ENCODE data around the gene PCDHGA9.
"Not testable (repeated sequence)": the region's sequence is repeated elsewhere in the genome, so short reads cannot be mapped to it uniquely, and the experiment has no call there.

The PCDHGA9 gene

DNA sequence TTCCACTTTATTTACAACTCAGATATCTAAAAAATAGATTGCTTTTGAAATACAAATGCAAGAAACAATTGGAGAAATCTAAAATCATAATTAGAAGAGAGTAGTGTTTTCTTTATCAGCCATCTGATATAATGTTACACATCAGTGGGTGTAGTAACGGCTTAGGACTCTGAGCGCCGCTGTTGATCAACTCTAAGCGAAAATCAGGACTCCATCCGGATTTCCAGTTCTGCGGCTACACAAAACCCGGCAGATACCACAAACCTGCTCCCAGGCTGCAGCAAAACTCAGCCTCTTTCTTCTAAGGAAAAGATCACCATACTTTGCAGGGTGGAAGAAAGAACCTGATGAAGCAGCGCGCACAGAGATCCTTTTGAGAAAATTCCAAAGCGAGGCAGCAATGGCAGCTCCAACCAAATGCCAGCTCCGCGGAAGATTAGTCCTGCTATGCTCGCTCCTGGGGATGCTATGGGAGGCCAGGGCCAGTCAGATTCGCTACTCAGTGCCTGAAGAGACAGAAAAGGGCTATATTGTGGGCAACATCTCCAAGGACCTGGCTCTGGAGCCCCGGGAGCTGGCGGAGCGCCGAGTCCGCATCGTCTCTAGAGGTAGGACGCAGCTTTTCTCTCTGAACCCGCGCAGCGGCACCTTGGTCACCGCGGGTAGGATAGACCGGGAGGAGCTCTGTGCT is at the start of gene PCDHGA9:
Gene PCDHGA9, plus strand, starts transcription at position 226 of the 691 bp plus-strand sequence. Its CDS starts 175 bp downstream, at position 401.
- DNase-seq (ENCODE audit: low read depth in 2 of 2), result no peak

DNA sequence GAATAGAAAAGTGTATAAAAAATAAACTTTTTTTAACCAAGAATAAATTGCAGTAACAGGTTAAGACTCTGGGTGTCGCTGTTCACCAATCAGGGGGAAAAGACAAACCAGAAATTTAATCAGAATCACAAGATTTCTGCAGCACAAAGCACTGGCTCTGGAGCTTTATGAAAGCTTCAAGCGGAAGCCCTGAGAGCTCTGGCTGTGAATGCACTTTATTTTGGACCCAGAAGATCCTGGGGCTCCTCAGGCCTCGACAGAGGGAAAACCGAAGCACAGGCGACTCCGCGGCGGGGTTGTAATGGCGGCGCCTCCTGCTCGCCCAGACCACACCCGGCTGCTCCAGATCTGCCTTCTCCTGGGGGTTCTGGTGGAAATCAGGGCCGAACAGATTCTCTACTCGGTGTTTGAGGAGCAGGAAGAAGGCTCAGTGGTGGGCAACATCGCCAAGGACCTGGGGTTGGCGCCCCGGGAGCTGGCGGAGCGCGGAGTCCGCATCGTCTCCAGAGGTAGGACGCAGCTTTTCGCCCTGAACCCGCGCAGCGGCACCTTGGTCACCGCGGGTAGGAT is 47.6 kb upstream of the PCDHGA9 start, which contains the start of gene PCDHGA4:
Gene PCDHGA4, plus strand, starts transcription at position 122 of the 570 bp plus-strand sequence. Its CDS starts 87 bp downstream, at position 209.
- DNase-seq (ENCODE audit: low read depth in 2 of 2), result no peak

DNA sequence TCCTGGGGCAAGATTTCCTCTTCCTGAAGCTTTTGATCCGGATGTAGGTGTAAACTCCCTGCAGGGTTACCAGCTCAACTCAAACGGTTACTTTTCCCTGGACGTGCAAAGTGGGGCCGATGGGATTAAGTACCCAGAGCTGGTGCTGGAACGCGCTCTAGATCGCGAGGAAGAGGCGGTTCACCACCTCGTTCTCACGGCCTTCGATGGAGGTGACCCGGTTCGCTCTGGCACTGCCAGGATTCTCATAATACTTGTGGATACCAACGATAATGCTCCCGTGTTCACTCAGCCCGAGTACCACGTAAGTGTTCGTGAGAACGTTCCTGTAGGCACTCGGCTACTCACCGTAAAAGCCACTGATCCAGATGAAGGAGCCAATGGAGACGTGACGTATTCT is 46.9 kb upstream of the PCDHGA9 start:
- DNase-seq (ENCODE audit: low read depth in 2 of 2), result no peak

DNA sequence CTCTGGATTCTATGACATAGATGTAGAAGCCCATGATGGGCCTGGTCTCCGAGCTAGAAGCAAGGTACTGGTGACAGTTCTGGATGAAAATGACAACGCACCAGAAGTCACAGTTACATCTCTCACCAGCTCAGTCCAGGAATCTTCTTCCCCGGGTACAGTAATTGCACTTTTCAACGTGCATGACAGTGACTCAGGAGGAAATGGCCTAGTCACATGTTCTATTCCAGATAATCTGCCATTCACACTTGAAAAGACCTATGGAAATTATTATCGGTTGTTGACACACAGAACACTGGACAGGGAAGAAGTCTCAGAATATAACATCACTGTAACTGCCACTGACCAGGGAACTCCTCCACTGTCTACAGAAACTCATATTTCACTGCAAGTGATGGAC is 46.4 kb upstream of the PCDHGA9 start:
- no peak for DNase-seq (ENCODE audit: low read depth in 2 of 2)

DNA sequence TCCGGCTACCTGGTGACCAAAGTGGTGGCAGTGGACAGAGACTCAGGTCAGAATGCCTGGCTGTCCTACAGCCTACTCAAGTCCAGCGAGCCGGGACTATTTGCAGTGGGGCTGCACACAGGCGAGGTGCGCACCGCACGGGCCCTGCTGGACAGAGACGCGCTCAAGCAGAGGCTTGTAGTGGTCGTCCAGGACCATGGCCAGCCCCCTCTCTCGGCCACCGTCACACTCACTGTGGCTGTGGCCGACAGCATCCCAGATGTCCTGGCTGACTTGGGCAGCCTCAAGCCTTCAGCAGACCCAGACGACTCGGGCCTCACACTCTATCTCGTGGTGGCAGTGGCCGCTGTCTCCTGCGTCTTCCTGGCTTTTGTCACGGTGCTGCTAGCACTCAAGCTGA is 45.6 kb upstream of the PCDHGA9 start:
- DNase-seq (ENCODE audit: low read depth in 2 of 2), result no peak

DNA sequence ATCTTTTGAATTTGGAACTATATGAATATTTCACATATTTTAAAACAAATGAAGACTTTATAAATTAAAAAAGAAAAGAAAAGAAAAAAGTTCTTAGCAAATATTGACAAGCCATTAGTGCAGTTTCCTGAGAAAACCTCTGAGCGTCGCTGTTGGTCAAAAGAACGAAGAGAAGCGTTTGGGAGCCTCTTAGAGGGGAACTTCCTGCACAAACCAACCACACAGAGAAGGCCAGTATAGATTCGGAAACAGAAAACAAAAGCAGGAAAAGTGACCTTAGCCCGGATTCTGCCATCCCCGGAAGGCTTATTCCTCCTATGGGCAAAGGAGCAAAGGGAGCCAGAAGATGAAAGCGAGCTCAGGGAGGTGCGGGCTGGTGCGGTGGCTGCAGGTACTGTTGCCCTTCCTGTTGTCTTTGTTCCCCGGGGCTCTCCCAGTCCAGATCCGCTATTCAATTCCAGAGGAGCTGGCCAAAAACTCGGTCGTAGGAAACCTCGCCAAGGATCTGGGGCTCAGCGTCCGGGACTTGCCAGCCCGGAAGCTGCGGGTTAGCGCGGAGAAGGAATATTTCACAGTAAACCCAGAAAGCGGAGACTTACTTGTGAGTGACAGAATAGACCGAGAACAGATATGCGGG is 42.7 kb upstream of the PCDHGA9 start, which contains the start of gene PCDHGB2:
Gene PCDHGB2, plus strand, starts transcription at position 205 of the 637 bp plus-strand sequence. Its CDS starts 142 bp downstream, at position 347.
- DNase-seq (ENCODE audit: low read depth in 2 of 2), result no peak

DNA sequence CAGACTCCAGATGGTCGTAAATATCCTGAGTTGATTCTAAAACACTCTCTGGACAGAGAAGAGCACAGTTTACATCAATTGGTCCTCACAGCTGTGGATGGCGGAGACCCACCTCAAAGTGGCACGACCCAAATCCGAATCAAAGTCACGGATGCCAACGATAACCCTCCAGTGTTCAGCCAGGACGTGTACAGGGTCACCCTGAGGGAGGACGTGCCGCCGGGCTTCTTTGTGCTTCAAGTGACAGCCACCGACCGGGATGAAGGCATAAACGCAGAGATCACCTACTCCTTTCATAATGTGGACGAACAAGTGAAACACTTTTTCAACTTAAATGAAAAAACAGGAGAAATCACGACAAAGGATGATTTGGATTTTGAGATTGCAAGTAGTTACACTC is 41.9 kb upstream of the PCDHGA9 start:
- DNase-seq (ENCODE audit: low read depth in 2 of 2), result no peak

DNA sequence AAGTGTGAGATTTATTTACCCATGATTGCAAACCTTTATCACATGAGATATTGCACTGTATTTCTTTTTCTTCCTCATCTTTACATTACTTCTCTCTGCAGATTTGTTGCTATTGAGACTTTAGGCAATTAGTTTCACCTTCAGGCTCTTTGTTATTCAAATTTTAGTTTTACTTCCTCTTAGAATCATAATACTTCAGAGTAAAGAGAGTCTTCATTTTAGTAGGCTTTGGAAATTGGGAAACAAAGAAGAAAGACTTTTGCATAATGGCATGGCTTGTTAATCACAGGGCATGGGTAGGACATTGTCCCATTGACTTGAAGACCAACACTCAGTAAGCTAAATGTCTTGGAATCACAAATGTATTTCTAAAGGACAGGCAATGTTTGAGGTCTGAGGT is 39.9 kb upstream of the PCDHGA9 start:
- DNase-seq (ENCODE audit: low read depth in 2 of 2), result no peak

DNA sequence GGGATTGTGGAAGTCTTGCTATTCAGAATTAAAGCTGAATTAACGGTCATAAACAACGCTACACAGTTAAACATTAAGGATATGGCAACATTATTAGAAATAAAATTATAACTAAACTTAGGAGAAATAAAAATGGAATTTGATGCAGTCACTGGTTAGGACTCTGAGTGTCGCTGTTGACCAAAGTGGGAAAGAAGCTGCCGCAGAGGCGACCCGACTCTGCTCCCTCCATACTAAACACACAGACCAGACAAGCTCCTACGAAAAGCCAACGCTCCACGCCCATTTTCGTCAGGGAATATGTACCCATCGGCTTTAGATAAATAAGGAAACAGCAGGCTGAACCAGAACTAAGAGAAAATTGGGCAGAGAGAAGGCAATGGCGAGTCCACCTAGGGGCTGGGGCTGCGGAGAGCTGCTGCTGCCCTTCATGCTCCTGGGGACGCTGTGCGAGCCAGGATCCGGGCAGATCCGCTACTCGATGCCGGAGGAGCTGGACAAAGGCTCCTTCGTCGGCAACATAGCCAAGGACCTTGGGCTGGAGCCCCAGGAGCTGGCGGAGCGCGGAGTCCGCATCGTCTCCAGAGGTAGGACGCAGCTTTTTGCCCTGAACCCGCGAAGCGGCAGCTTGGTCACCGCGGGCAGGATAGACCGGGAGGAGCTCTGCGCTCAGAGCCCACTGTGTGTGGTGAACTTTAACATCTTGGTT is 38.5 kb upstream of the PCDHGA9 start, which contains the start of gene PCDHGA5:
Gene PCDHGA5, plus strand, starts transcription at position 211 of the 709 bp plus-strand sequence. Its CDS starts 169 bp downstream, at position 380.
- DNase-seq (ENCODE audit: low read depth in 2 of 2), result no peak

DNA sequence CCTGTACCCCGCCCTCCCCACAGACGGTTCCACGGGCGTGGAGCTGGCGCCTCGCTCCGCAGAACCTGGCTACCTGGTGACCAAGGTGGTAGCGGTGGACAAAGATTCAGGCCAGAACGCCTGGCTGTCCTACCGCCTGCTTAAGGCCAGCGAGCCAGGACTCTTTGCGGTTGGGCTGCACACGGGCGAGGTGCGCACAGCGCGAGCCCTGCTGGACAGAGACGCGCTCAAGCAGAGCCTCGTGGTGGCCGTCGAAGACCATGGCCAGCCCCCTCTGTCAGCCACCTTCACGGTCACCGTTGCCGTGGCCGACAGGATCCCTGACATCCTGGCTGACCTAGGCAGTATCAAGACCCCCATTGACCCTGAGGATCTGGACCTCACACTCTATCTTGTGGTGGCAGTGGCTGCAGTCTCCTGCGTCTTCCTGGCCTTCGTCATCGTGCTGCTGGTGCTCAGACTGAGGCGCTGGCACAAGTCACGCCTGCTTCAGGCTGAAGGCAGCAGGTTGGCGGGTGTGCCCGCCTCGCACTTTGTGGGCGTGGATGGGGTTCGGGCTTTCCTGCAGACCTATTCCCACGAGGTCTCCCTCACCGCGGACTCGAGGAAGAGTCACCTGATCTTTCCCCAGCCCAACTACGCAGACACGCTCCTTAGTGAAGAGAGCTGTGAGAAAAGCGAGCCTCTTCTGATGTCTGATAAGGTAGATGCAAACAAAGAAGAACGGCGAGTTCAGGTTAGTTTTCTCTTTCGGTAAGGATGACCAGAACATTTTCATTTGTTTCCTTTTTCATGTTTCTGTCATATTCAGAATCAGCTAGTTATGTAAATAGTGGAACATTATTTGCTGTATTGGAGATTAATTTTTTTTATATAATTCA is 36.3 kb upstream of the PCDHGA9 start:
- no peak for DNase-seq (ENCODE audit: low read depth in 2 of 2)

DNA sequence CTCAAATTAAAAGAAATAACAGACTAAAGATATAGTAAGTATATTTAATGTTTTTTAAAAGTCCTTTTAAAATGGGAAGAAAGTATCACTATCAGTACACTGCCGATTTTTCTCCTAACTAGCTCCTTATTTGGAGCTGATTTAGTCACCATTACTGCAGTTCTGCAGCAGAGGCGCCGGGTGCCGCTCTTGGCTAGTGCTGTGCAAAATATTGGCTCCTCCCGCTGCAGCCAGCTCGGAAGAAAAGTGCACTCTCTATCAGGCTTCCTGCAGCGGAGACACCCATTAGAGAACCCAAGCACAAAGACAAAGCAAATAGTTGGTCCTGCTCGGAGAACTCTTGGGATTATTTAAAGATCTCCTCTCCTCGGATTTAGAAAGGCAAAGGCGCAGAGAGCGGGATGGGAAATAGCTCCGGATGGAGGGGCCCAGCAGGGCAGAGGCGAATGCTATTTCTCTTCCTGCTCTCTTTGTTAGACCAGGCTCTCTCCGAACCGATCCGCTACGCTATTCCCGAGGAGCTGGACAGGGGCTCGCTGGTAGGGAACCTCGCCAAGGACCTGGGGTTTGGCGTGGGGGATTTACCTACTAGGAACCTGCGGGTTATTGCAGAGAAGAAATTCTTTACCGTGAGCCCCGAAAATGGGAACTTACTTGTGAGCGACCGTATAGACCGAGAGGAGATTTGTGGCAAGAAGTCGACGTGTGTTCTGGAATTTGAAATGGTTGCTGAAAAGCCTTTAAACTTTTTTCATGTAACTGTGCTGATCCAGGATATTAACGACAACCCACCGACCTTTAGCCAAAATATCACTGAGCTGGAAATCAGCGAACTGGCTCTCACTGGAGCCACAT is 32.4 kb upstream of the PCDHGA9 start, which contains the start of gene PCDHGB3:
Gene PCDHGB3, plus strand, starts transcription at position 249 of the 855 bp plus-strand sequence. Its CDS starts 153 bp downstream, at position 402.
- no peak for DNase-seq (ENCODE audit: low read depth in 2 of 2)

DNA sequence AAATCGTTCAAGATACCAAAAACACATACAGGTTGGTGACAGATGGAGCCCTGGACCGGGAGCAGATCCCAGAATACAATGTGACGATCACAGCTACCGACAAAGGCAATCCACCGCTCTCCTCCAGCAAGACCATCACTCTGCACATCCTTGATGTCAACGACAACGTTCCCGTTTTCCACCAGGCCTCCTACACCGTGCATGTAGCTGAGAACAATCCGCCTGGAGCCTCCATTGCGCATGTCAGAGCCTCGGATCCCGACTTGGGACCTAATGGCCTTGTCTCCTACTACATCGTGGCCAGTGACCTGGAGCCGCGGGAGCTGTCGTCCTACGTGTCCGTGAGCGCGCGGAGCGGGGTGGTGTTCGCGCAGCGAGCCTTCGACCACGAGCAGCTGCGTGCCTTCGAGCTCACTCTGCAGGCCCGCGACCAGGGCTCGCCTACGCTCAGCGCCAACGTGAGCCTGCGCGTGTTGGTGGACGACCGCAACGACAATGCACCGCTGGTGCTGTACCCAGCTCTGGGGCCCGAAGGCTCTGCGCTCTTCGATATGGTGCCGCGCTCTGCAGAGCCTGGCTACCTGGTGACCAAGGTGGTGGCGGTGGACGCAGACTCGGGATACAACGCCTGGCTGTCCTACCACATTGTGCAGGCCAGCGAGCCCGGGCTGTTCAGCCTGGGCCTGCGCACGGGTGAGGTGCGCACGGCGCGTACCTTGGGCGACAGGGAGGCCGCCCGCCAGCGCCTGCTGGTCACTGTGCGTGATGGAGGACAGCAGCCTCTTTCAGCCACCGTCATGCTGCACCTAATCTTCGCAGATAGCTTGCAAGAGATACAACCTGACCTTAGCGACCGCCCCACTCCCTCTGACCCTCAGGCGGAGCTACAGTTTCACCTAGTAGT is 30.8 kb upstream of the PCDHGA9 start:
- DNase-seq (ENCODE audit: low read depth in 2 of 2), result no peak

DNA sequence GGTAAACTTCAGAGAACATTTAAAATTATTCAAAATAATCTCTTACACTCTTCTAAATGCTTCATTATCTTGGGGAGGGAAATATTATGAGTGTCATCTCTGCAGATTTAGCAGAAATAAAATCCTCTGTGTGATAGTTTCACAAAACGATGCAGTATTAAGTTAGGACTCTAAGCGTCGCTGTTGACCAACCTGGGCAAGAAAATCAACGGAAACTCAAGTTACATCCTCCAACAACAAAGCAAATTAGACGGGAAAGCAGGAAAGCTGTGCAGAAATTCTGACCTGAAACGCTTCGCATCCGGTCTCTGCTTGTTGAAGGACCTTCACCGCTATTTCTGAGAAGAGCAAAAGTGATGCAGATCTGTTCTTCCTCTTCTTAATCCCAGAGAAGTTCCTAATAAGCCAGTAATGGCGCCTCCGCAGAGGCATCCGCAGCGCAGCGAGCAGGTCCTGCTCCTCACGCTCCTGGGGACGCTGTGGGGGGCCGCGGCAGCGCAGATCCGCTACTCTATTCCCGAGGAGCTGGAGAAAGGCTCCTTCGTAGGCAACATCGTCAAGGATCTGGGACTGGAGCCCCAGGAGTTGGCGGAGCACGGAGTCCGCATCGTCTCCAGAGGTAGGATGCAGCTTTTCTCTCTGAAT is 28.8 kb upstream of the PCDHGA9 start, which contains the start of gene PCDHGA6:
Gene PCDHGA6, plus strand, starts transcription at position 219 of the 645 bp plus-strand sequence. Its CDS starts 193 bp downstream, at position 412.
- no peak for DNase-seq (ENCODE audit: low read depth in 2 of 2)

DNA sequence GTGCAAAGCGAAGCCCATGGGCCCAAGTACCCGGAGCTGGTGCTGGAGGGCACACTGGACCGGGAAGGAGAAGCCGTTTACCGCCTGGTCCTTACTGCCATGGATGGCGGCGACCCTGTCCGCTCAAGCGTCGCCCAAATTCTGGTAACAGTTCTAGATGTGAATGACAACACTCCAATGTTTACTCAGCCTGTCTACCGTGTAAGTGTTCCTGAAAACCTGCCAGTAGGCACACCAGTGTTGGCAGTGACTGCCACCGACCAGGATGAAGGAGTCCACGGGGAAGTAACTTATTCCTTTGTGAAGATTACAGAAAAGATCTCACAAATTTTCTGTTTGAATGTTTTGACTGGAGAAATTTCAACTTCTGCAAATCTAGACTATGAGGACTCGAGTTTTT is 28.0 kb upstream of the PCDHGA9 start:
- DNase-seq (ENCODE audit: low read depth in 2 of 2), result no peak

DNA sequence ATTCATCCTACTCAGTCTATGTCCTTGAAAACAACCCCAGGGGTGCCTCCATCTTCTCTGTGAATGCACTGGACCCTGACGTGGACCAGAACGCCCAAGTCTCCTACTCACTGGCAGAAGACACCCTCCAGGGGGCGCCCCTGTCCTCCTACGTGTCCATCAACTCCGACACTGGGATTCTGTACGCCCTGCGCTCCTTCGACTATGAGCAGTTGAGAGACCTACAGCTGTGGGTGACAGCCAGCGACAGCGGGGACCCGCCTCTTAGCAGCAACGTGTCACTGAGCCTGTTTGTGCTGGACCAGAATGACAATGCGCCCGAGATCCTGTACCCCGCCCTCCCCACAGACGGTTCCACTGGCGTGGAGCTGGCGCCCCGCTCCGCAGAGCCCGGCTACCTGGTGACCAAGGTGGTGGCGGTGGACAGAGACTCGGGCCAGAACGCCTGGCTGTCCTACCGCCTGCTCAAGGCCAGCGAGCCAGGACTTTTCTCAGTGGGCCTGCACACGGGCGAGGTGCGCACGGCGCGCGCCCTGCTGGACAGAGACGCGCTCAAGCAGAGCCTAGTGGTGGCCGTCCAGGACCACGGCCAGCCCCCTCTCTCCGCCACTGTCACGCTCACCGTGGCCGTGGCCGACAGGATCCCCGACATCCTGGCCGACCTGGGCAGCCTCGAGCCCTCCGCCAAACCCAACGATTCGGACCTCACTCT is 27.0 kb upstream of the PCDHGA9 start:
- DNase-seq (ENCODE audit: low read depth in 2 of 2), result not testable (repeated sequence)

DNA sequence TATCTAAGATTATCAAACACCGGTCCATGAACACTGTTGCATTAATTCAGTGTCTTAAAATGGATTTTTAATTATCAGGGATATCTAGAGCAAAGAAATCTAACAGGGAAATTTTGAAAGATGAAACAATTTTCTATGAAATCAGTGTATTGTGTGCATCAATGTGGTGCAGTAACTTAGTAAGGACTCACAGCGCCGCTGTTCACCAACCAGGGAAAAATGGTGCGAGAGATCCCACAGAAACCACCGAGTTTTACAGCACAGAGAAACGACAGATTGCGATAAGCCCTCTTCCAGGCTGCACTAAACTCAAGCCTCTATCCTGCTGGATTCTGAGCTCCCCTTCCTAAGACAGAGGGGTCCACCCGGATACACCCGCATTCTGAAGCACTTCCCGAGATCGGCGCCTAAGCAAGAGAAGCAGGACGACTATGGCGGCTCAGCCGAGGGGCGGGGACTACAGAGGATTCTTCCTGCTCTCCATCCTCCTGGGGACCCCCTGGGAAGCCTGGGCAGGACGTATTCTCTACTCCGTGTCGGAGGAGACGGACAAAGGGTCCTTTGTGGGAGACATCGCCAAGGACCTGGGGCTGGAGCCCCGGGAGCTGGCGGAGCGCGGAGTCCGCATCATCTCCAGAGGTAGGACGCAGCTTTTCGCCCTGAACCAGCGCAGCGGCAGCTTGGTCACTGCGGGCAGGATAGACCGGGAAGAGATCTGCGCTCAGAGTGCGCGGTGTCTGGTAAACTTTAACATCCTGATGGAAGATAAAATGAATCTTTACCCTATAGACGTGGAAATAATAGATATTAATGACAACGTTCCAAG is 19.9 kb upstream of the PCDHGA9 start, which contains the start of gene PCDHGA7:
Gene PCDHGA7, plus strand, starts transcription at position 274 of the 826 bp plus-strand sequence. Its CDS starts 158 bp downstream, at position 432.
- no peak for DNase-seq (ENCODE audit: low read depth in 2 of 2)

DNA sequence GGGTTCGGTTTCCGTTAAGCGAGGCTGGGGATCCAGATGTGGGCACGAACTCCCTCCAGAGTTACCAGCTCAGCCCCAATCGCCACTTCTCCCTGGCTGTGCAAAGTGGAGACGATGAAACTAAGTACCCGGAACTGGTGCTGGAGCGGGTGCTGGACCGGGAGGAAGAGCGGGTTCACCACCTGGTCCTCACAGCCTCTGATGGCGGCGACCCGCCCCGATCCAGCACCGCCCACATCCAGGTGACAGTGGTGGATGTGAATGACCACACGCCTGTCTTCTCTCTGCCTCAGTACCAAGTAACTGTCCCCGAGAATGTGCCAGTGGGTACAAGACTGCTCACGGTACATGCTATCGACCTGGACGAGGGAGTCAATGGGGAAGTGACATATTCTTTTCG is 19.2 kb upstream of the PCDHGA9 start:
- no peak for DNase-seq (ENCODE audit: low read depth in 2 of 2)
